ENCODE measurements around the gene BICRA. TPM values are rescaled to one million over a fixed set of nuclear protein-coding genes. Genes with fewer than 3 reads are reported as not detected.

Gene BICRA
- total and polyA plus RNA-seq, 2 donors (not counting 1 experiment from before 2014, with no cell fraction given) = 14.1 to 34.7 TPM

GRCh38 chr19:47623151-47623920, 14.4 kb downstream of the BICRA start:
- Histone ChIP-seq H3K27ac (ENCODE audit: low read length in 2 of 2) (no peak overlapping the region), H3K4me3 (ENCODE audit: control extremely low read depth in 1 of 5, extremely low read depth in 1 of 5, insufficient read depth in 1 of 5, low read depth in 2 of 5, low read length in 4 of 5) (no peak overlapping the region), H3K9me3 (ENCODE audit: control extremely low read depth in 1 of 3, control insufficient read depth in 2 of 3, insufficient read depth in 1 of 3, low read length in 2 of 3) (no peaks in the 10 kb centered on the region), H3K4me2 (replicated peaks; ENCODE audit: low read depth, low read length, poor library complexity, severe bottlenecking) (no peak overlapping the region), H3K9ac (ENCODE audit: low read length) (no peak overlapping the region), H4K20me1 (ENCODE audit: control insufficient read depth, insufficient read depth, low read length, poor library complexity, severe bottlenecking) (peaks cover 90% of the 10 kb centered on the region), H2AFZ (ENCODE audit: insufficient read depth, low read depth, low read length, poor library complexity, severe bottlenecking) (no peak overlapping the region), H3K36me3 (replicated peaks in 1 of 2; ENCODE audit: control extremely low read depth in 1 of 2, control insufficient read depth in 1 of 2, extremely low read depth in 1 of 2, insufficient read depth in 2 of 2, low read length in 1 of 2) (peaks cover 0 to 2% of the 10 kb centered on the region in 2 experiments), H3K79me2 (ENCODE audit: control insufficient read depth, insufficient read depth, low read length) (peaks cover 92% of the 10 kb centered on the region), H3K27me3 (replicated peaks in 1 of 4; ENCODE audit: control extremely low read depth in 1 of 4, control insufficient read depth in 3 of 4, insufficient read depth in 4 of 4, low read length in 3 of 4) (no peaks in the 10 kb centered on the region), H3K4me1 (ENCODE audit: control insufficient read depth in 2 of 2, insufficient read depth in 2 of 2, low read length in 2 of 2) (no peaks in the 10 kb centered on the region)
- no peak overlapping the region for H3K4me3 Mint-ChIP-seq
- intact Hi-C loops (cut with micrococcal nuclease) = no loop called here
- TF ChIP-seq CTCF (IDR thresholded peaks at IDR 0.05) (no peak), EZH2 (IDR thresholded peaks at IDR 0.05; ENCODE audit: borderline replicate concordance, insufficient read depth, low read depth, low read length, poor library complexity, severe bottlenecking) (no peak)
- ATAC-seq (ENCODE audit: low read depth) (no peak), DNase-seq (no peak)
- H3K4me1 Mint-ChIP-seq = peaks cover 33% of the 10 kb centered on the region
- no peaks in the 10 kb centered on the region for H3K27me3 Mint-ChIP-seq
- ChIA-PET CTCF (no interaction called here), POLR2A (no interaction called here)
- no peak overlapping the region for H3K27ac Mint-ChIP-seq
- 98% methylated on average over 8 of the region's 12 CpGs for WGBS (ENCODE audit: insufficient coverage)
- H3K9me3 Mint-ChIP-seq (ENCODE audit: insufficient read depth) = no peaks in the 10 kb centered on the region

DNA sequence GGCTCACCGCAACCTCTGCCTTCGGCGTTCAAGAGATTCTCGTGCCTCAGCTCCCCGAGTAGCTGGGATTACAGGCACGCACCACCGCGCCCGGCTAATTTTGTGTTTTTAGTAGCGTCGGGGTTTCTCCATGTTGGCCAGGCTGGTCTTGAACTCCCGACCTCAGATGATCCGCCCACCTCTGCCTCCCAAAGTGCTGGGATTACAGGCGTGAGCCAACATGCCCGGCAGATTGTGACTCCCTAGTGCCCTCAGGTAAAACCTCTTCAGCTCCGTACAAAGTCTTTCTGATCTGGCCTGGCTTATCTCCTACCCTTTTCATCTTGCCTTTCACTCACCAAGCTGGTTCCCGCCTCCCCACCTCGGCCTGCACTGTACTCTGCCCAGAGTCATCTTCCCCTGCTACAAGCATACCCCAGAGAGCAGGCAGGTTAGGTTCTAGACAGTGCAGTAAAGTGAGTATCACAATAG, 15.0 kb downstream of the BICRA start:
- H2AFZ ChIP-seq (ENCODE audit: insufficient read depth, low read depth, low read length, poor library complexity, severe bottlenecking) = no peak overlapping the region
- no peak overlapping the region for H3K9ac ChIP-seq (ENCODE audit: low read length)
- Mint-ChIP-seq H3K4me1 (peaks cover 35% of the 10 kb centered on the region), H3K4me3 (no peak overlapping the region), H3K27me3 (no peaks in the 10 kb centered on the region), H3K9me3 (ENCODE audit: insufficient read depth) (no peaks in the 10 kb centered on the region), H3K27ac (no peak overlapping the region)
- H3K36me3 ChIP-seq (replicated peaks in 1 of 2; ENCODE audit: control extremely low read depth in 1 of 2, control insufficient read depth in 1 of 2, extremely low read depth in 1 of 2, insufficient read depth in 2 of 2, low read length in 1 of 2) = peaks cover 0 to 2% of the 10 kb centered on the region in 2 experiments
- ATAC-seq (ENCODE audit: low read depth) (no peak), DNase-seq (no peak)
- ChIA-PET CTCF (no interaction called here), POLR2A (no interaction called here)
- H3K9me3 ChIP-seq (ENCODE audit: control extremely low read depth in 1 of 3, control insufficient read depth in 2 of 3, insufficient read depth in 1 of 3, low read length in 2 of 3) = no peaks in the 10 kb centered on the region
- H3K27me3 ChIP-seq (replicated peaks in 1 of 4; ENCODE audit: control extremely low read depth in 1 of 4, control insufficient read depth in 3 of 4, insufficient read depth in 4 of 4, low read length in 3 of 4) = no peaks in the 10 kb centered on the region
- 97% methylated on average over 16 of the region's 18 CpGs for WGBS (ENCODE audit: insufficient coverage)
- no peak overlapping the region for H3K4me3 ChIP-seq (ENCODE audit: control extremely low read depth in 1 of 5, extremely low read depth in 1 of 5, insufficient read depth in 1 of 5, low read depth in 2 of 5, low read length in 4 of 5)
- no peak for TF ChIP-seq EZH2 (IDR thresholded peaks at IDR 0.05; ENCODE audit: borderline replicate concordance, insufficient read depth, low read depth, low read length, poor library complexity, severe bottlenecking)
- TF ChIP-seq CTCF (IDR thresholded peaks at IDR 0.05) = no peak
- intact Hi-C loops (cut with micrococcal nuclease) = no loop called here
- H3K79me2 ChIP-seq (ENCODE audit: control insufficient read depth, insufficient read depth, low read length) = peaks cover 90% of the 10 kb centered on the region
- H3K4me2 ChIP-seq (replicated peaks; ENCODE audit: low read depth, low read length, poor library complexity, severe bottlenecking) = no peak overlapping the region
- no peak overlapping the region for H3K27ac ChIP-seq (ENCODE audit: low read length in 2 of 2)
- H4K20me1 ChIP-seq (ENCODE audit: control insufficient read depth, insufficient read depth, low read length, poor library complexity, severe bottlenecking) = peaks cover 90% of the 10 kb centered on the region
- no peaks in the 10 kb centered on the region for H3K4me1 ChIP-seq (ENCODE audit: control insufficient read depth in 2 of 2, insufficient read depth in 2 of 2, low read length in 2 of 2)
